HG02884 (cell line): ENCODE results near the gene CNPY1.

Experiments used
- ATAC-seq: cut with Tn5 transposase; IDR thresholded peaks from one replicate; pipeline ENCODE4 v1.9.1; 2021; ENCODE audit warnings: mild to moderate bottlenecking, moderate library complexity; ENCODE audit not compliant: unreplicated experiment

CNPY1 gene

DNA sequence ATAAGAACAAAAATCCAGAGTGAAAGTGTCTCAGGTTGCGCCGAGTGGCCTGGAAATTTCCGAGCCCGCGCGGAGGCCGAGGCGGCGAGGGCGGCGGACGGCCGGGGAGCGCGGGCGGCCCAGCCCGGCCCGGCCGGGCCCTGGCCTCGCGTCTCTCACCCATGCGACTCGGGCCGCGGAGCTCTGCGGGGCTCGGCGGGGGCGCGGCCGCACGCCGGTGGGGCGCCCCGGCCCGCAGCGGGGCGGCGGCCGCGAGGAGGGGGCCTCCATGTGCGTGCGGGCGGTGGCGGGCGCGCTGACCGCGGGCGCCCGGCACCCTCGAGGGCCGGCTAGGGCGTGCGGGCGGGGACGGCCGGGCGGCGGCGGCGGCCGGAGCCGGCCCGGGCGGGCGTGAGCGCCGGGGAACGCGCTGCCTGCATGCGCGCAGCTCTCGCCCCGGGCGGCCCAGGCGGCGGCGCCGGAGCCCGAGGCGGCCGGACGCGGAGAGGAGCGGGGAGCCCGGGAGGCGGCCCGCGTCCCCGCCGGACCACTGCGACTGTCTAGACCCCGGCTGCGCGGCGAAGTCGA, 88.7 kb downstream of the CNPY1 start:
- no peak for ATAC-seq

DNA sequence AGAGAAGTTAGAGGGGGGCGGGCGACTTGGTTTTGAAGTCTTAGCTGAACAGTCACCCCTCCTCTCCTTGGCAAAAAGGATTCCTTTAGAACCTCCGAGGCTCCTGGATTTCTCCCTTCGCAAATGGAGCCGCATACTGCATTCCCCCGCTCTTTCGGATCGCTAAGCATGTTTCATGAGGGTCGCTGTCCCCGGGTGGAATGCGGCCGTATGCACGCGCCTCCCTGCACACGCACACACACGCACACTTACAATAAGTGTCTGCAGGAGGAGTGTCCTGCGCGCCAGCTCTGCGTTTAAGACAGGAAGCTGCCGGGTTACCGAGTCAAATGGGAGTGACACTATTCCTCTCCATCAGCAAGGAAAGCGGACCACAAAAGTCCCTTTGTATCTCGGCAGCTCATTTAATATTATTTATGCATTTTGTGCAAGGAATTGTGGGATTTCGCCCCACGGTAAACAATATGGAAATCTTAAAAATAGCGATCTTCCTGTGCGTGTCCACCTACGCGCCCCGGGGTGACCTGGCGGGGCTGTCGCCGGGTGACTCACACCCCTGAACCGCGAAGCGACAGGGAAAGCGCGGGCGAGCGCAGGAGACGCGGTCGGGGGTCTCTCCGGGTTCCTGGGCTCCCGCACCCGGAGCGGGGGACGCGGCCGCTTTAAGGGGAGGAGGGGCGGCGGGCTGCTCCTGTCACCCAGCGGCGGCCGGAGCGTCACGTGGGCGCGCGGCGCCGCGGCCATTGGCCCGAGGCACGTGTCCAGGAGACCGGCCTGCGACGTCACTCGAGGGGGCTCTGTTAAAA, 89.4 kb downstream of the CNPY1 start:
- no peak for ATAC-seq

GRCh38 chr7:155455776-155456737, 90.3 kb downstream of the CNPY1 start:
- no peak for ATAC-seq

DNA sequence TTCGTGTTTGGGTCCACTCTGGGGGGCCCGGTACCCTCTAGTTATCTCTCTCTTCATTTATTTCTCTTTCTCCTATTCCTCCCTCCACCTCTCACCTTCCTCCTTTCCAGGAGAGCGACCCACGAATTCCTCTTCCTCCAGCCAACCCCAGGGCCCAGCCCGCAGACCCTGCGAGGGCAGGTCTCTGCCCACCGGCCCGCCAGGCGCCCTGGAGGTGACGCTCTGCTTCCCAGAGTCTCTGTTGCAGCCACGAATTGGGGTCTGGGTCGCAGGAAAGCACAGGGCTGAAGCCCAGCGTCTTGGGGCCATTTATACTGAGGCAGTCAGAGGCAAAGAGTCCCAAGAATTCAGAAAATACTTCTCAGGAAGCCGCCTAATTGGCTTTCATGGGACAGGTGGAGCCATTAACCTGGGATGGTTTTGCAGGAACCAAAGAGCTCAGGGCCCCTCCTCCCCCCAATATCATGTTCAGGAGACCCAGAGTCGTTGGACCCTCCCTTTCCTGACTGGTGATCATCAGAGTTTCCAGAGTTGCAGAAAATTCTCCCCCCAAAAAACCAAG, 91.1 kb downstream of the CNPY1 start:
- ATAC-seq: no peak

DNA sequence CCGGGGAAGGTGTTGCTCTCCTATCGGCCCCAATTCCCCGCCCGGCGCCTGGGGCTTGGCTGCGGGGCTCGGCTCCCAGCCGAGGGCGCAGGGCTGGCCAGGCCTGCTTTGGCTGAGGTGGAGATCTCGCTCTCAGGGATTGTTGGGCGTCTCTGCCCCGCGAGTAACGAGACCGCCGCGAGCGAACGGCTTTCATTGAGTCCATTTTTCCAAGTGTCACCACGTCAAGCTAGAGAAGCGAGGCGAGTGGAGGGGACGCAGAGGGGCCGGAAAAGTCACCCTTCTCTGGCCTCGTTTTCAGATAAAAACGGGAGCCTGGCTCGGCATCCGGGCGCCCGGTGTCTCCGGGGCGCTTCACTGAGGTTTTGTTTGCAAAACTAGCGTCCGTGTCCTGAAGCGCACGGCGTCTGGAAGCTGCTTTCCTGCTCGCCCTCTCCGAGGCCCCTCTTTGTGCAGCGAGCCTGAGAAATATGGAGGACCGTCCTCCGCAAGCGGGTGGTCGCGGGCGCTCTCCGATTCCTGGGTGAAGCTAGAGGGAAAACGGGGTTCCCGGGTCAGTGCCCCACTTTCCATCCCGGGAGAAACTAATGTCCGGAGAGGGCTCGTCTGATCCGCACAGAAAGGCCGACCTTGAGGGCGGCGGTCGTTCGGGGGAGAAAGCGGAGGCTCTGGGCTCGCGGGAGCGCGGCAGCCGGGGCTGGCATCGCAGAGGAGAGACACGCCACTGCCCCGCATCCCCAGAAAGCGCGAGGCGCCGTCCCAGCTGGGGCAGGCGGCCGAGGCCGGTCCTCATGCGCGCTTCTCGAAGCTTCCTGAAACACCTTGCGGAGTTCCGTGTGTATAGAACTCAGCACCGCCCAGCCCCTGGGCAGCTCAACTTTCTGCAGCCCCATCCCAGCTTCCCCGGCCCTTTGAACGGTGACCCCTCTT, 91.9 kb downstream of the CNPY1 start:
- ATAC-seq: no peak

GRCh38 chr7:155453296-155454182, 92.8 kb downstream of the CNPY1 start:
- ATAC-seq: no peak

- no peak for ATAC-seq
Measured at GRCh38 chr7:155452505-155453295, 93.7 kb downstream of the CNPY1 start.

- no peak for ATAC-seq
Measured at GRCh38 chr7:155451840-155452239, 94.5 kb downstream of the CNPY1 start.
